GM19328 (cell line): ENCODE data around the gene TGM6.

Experiments used
- ATAC-seq: cut with Tn5 transposase; IDR thresholded peaks from one replicate; pipeline ENCODE4 v1.9.1; 2021; ENCODE audit warnings: mild to moderate bottlenecking, moderate library complexity; ENCODE audit not compliant: unreplicated experiment

TGM6 gene

DNA sequence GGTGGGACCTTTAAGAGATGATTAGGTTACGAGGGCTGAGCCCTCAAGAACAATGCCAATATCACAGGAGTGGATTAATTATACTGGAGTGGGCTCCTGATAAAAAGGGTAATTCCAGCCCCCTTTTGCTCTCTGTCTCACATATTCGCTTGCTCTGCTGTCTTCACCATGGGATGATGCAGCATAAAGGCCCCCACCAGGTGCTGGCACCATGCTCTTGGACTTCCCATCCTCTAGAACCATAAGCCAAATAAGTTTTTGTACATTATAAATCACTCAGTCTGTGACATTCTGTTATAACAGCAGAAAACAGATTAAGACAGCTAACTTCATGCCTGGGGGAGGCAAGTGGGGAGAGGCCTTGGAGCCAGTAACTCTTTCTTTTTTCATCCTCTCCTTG is 99.7 kb downstream of the TGM6 start:
- ATAC-seq, result no peak
